NCI-H2029 treated with DMSO at 0.1 percent for 48 hours (cell line): ENCODE results near the gene DGKD.

ENCODE experiments used
- DNase-seq: peaks from one replicate; lab custom pipeline; 2025; lab: John Stamatoyannopoulos, UW

The DGKD gene

GRCh38 chr2:233429175-233429897 is 75.0 kb downstream of the DGKD start:
- no peak for DNase-seq

GRCh38 chr2:233430081-233430480 is 75.8 kb downstream of the DGKD start:
- no peak for DNase-seq

- DNase-seq: no peak
These were observed 76.4 kb downstream of the DGKD start for GRCh38 chr2:233430651-233431050.

GRCh38 chr2:233433029-233433428 is 78.7 kb downstream of the DGKD start:
- no peak for DNase-seq

GRCh38 chr2:233433794-233434193 is 79.5 kb downstream of the DGKD start:
- no peak for DNase-seq

- DNase-seq: no peak
These were observed 80.5 kb downstream of the DGKD start for GRCh38 chr2:233434666-233435330.

GRCh38 chr2:233435436-233436190 is 81.3 kb downstream of the DGKD start:
- no peak for DNase-seq

GRCh38 chr2:233436191-233436581 is 81.9 kb downstream of the DGKD start:
- no peak for DNase-seq

- no peak for DNase-seq
These were observed 82.6 kb downstream of the DGKD start for GRCh38 chr2:233436691-233437438.

- no peak for DNase-seq
These were observed 83.2 kb downstream of the DGKD start for GRCh38 chr2:233437439-233437955.

GRCh38 chr2:233438573-233439147 is 84.4 kb downstream of the DGKD start:
- DNase-seq: no peak

- no peak for DNase-seq
These were observed 84.9 kb downstream of the DGKD start for GRCh38 chr2:233439191-233439590.

GRCh38 chr2:233440314-233440713 is 86.0 kb downstream of the DGKD start:
- DNase-seq: no peak

- no peak for DNase-seq
These were observed 86.4 kb downstream of the DGKD start for GRCh38 chr2:233440714-233441113.

- DNase-seq: no peak
These were observed 87.1 kb downstream of the DGKD start for GRCh38 chr2:233441161-233442027.

GRCh38 chr2:233442028-233442310 is 87.7 kb downstream of the DGKD start:
- no peak for DNase-seq

- DNase-seq: peak; percentile 45
These were observed 89.4 kb downstream of the DGKD start for GRCh38 chr2:233443511-233444183.

- DNase-seq: no peak
These were observed 90.2 kb downstream of the DGKD start for GRCh38 chr2:233444501-233444900.

- DNase-seq: no peak
These were observed 91.0 kb downstream of the DGKD start for GRCh38 chr2:233445152-233445830.

- DNase-seq: no peak
These were observed 91.8 kb downstream of the DGKD start for GRCh38 chr2:233446121-233446520.
